HG03354 (cell line): ENCODE data around the gene RARS2.

Source experiments
- ATAC-seq: cut with Tn5 transposase; IDR thresholded peaks from one replicate; pipeline ENCODE4 v1.9.1; 2021; ENCODE audit warnings: mild to moderate bottlenecking; ENCODE audit not compliant: unreplicated experiment, poor library complexity, severe bottlenecking

The RARS2 gene

DNA sequence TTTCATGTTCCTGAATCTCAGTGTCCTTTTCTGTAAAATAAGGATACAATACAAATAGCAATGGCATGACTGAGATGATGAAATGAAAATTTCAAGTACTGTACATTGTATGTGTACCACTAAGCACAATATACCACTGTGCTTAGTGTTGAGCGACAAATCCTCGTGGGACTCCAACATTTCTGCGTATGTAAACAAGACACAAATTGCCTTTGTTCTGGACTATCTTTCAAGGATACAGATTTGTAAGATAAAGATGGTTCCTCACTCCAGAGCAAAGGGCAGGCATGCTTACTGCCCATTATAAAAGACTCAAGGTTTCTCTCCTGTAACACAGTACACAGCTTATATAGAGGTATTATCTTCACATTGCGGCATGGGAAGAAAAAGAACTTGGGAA is 6.0 kb downstream of the RARS2 start:
- no peak for ATAC-seq

DNA sequence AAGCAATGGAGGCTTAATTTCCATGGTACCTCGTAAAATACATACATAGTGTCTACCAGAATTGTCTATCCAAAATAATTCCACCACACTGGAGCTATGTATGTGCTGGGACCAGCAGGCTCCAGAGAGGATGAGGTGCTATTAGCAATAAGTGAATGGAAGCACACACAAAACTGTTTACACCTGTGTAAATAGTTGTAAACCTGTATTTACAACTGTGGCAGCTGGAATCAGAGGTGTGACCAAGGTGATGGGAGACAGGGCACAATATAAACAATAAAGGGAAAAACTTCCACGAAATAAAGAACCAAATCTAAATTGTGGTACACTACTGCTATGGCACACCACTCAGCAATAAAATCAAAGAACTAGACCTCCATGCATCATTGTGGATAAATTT is 14.4 kb downstream of the RARS2 start:
- no peak for ATAC-seq

DNA sequence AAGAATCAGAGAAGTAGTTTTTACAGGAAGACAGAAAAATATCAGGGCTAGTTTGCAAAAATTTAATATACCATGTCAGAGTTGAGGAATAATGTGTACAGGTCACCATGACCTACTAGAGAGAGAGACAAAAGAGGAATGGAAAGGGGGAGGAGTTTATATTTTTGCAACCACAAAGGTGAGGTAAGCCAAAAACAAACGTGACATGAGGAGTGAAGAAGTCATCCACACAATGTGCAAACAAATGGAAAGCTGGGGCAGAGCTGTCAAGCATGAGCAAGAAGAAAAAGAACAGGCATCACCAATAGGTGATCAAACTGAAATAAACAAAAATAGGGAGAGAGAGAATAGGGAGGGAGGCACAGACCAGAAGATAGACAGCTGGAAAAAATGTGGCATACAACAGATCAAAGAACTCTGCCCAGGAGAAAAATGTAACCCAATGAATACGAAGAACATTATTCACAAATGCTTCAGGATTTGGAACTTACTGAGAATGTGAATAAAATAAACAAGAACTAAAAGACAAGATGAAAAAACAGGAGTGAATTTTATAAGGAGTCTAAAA is 15.5 kb downstream of the RARS2 start:
- no peak for ATAC-seq

DNA sequence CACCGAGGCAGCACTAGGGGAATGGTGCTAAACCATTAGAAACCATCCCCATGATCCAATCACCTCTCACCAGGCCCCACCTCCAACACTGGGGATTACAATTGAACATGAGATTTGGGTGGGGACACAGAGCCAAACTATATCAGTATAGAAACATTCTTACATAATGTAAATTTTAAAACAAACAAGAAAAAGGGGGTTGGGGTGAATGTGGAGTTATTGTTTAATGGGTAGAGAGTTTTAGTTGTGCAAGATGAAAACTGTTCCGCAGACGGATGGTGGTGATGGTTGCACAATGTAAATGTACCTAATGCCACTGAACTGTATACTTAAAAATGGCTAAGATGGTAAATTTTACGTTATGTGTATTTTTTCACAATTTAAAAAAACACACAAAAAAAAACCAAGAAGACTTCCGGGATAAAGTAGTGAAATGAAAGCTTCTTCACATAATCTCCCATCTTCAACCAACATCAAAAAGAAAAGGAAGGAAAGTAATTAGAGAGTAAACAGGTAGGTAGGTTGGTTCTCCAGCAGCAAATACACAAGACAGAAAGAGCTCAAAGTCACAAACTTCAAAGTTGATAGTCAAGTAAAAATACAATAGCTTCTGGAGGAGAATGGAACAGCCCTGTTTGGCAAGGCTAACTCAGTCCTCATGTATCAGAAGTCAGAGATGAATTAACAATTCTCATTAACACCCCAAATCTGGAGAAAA is 16.3 kb downstream of the RARS2 start:
- ATAC-seq, result no peak

DNA sequence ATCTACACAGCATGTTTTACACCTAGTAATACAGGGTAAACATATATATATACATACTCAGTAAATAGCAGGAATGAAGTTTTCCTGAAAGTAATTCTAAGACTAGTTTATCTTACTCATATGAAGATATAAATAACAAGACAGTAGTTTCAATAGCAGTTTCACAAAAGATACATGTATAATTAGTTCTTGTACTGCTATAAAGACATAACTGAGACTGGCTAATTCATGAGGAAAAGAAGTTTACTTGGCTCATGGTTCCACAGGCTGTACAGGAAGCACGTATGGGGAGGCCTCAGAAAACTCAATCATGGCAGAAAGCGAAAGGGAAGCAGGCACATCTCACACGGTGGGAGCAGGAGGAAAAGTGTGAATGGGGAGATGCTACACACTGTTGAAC is 16.9 kb downstream of the RARS2 start:
- no peak for ATAC-seq

DNA sequence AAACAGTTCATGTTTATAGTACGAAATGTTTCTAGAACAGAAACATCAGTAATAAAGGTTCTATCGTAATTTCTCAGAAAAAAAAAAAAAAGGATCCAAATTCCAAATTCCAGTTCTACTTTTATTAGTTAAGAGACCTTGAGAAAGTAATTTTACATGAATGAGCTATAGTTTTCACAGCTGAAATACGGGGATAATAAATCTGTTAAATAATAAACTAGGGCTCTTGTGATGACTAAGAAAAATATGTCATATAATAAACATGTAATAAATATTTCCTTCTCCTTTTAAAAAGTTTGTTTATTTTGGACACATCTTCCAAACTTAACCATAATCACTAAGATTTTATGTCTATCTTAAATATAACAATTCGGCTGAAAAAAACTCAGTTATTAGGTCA is 17.8 kb downstream of the RARS2 start:
- no peak for ATAC-seq

DNA sequence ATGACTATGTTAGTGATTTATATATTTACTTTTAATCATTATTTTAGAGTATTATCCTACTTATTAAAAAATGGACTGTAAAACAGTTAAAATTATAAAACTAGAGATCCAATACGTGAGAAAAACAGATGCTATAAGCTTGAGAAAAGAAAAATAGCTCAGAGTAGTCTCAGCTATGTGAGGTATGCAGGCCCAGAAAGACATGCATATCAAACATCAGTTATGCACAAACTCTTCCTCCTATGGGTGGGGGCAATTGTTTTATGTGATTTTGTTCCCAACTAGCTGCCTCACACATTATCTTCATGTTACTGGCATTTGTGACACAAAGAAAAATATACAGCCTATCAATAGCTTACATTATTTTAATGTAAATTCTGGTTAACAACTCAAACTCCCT is 28.8 kb downstream of the RARS2 start:
- ATAC-seq, result no peak

DNA sequence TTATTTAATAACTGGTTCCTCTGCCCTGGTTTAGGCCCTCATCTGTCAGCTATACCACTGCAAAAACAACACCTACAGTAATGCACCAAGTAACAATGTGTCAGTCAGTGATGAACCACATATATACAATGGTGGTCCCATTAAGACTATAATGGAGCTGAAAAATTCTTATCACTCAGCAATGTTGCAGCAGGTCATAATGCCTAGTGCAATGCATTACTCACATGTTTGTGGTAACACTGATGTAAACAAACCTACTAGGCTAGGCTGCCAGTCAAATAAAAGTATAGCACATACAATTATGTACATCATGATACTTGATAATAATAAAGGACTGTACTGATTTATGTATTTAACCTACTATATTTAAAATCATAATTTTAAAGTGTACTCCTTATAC is 31.3 kb downstream of the RARS2 start:
- no peak for ATAC-seq

DNA sequence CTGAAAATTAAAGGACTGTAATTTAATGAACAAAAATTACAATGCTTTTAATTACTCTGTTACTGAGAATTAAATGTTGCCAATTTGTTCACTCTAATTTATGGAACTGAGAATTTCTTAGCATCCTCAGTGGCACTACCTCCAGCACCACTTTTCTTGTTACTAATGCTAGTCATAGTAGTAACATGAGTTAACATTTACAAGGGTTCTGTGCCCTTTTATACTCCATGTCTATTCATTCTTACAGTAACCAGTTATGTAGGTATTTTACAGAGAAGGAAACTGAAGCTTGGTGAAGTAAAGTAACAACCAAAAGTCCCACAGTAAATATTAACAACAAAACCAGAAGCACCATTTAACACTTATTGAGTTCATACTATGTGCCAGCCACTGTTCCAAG is 34.3 kb downstream of the RARS2 start:
- no peak for ATAC-seq

DNA sequence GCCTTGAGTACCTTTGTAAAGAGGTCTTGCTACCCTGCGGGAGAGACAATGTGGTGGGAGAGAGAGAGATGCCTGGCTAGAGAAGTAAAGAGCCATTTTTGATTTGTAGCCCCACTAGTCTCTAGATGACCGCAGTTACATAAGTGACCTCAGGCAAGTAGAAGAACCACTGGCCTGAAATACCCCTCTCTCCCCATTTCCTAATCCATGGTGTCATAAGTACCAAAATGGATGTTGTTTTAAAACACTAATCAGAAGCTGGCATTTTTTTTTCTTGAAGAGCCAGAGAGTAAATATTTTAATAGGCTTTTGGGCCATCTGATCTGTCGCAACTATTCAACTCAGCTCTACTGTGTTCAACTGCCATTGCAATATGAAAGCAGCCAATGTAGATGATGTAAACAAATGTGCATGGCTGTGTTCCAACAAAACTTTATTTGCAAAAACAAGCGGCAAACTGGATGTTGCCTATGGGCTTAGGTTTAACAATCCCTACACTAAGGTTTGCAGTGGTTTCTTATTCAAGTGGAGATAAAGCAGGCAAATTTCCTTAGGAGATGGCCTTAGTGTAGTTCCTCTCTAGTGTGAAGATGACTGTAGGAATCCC is 36.5 kb downstream of the RARS2 start:
- ATAC-seq, result no peak

DNA sequence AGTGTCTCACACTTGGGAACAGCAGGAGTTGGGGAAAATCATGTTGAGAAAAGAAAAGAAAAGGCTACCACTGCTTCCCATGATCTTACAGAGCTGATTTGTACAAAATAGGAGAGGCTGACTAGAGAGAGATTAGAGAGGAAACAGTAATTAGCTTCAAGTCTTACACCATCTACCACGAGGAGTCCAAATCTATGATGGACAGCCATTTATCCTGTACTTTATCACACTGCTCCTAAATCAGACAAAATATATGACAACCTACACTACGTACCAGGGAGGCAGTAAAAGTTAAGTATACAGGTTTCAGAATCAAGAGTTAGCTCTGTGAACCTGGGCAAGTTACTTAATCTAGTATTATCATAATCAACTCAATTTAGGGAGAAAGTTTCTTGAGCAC is 38.0 kb downstream of the RARS2 start:
- ATAC-seq, result no peak

DNA sequence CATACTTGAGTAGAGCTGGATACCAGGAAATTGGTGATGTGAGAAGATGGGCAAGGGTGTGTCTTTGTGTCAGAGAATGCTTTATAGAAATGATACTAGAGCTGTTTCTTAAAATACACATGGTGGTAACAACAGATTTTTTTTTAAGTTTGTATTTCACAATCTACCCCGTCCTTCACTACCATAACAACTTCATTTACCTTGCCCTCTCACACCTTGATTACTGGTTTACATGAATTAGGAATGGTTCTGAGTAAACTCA is 45.4 kb downstream of the RARS2 start:
- no peak for ATAC-seq

DNA sequence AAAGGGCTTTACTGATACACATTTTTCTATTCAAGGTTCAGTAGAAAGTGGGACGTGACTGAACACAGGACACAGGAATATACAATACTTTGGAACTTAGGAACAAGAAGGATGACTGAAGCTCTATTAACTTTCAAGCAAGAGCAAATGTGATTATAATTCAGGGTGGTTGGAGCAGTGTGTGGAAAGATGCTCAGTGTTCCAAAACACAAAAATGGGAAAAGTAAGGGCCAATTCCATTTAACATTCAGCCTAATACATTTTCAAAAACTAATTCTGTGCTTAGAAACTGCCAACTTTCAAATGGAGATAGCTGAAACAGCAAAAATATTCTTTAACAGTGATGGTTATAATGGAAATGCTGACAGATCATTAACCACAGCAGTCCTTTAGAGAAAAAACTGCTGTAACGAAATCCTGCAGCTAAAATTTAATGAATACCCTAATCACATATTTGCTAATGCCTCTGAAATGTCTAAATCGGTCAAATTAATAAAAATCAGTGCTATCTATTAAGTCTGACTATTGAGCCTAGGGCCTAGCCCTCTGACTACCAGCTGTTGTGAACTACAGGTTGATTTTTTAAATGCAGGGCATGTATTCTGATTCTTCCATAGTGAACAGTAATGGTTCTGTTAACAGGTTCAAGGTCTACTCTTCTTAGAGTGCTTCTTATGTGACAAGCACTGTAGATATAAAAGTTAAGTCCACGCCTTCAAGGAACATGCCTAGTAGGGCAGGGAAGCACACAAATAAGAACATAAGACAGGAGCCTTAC is 45.9 kb downstream of the RARS2 start:
- no peak for ATAC-seq

DNA sequence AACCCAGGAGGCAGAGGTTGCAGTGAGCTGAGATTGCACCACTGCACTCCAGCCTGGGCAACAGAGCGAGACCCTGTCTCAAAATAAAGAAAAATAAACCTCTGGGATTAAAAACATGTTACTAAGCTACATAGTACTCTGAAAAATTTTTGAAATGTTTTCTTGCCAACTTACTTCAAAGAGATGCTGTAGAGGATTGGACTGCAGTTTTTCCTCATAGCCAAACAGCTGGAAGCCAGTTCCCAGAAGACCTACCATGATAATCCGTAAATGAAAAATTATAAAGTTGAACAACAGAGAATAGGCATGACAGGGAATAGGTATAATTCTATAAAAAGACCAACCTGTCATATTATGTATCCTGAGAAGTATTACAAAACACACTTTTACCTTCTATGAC is 48.0 kb downstream of the RARS2 start:
- no peak for ATAC-seq

DNA sequence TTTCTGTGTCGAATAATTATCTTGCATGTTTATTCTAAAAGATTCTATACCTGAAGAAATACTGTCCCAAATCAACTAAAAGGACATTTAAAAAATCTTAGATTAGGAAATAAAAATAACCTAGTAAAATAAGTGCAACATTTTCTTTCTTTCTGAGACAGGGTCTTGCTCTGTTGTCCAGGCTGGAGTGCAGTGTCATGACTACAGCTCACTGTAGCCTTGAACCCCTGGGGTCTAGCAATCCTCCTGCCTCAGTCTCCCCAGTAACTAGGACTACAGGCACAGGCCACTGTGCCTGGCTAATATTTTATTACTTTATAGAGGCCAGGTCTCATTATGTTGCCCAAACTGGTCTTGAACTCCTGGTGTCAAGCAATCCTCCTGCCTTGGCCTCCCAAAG is 48.7 kb downstream of the RARS2 start:
- ATAC-seq, result no peak

DNA sequence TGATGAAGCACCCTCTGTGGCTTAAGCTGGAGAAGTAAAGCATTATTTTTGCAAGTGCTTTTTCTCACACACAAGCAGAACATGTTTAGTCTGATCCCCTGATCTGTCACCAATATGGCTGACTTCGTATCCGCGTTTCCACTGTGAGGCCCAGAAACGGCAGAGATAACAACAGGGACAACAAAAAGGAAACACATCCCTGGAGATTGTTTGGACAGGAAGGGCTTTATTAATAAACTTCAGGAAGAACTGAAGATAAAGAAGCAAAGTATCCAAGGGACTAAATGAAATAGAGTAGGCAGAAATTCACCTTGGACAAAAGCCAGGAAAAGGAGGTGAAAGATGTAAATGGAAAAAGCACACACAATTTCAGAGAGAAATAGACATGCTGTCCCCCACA is 49.2 kb downstream of the RARS2 start:
- ATAC-seq, result no peak

DNA sequence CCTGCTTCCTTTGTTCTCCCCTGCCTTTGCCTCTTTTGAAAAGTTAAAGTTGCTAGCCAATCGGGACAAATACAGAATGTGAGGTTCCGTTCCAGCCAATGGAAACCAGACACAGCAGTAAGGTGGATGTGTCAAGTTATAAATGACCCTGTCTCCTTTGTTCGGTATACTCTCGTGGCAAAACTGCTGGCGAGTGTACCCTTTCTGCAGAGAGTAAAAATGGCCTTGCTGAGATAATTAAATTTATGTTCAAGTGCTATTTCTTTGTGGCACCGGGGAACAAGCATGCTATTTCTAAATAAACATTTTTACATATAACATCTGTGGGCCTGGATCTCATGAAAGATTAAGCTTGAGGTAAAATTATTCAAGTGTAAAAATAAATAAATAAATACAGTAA is 50.2 kb downstream of the RARS2 start:
- ATAC-seq, result no peak

DNA sequence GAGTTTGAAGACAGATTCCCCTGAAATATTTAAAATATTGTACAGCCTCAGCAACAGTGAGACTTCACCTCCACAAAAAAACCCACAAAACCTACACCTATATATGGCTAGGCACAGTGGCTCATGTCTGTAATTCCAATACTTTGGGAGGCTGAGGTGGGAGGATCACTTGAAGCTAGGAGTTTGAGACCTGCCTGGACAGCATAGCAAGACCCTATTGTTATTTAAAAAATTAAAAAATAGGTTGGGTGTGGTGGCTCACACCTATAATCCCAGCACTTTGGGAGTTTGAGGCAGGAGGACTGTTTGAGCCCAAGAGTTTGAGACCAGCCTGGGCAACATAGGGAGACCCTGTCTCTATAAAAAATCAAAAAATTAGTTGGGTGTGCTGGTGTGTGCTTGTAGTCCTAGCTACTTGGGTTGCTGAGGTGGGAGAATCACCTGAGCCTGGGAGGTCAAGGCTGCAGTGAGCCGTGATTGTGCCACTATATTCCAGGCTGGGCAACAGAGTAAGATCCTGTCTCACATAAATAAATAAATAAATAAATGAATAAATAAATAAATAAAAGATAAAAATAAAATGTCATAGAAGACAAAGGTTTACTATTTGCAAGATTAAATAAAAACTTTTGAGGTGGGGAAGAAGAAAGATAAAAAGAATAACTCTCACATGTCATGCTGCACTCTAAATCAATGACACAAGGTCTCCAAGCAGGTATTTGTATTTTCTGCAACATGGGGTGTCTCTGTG is 51.1 kb downstream of the RARS2 start:
- ATAC-seq, result no peak

DNA sequence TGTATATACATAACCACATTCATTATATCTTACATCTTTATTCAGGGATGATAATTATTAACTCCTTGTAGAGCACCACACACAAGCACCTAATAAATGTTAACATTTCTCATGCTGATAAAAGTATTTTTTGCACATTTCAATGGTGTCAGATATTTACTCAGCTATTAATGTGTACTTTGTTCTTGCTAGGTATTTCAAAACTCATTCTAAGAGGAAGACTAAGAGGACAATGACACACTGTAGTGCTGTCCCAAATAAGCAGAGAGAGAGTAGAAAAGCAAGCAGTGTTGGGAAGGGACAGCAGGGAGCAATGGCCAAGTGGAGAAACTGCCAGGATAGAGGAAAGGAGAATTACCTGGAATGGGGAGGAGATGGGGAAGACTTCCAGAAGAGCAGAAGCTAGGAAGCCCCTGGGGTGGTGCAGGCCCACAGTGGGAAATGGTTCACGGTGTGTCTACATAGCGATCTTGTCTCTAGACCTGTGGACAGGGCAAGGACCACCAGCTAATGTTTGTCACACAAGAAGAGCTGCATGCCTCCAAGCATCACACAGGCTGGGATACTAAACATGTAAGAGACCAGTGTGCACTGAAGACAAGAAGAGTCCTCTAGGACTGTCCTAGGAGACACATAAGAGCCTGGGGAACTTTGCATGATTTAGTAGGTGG is 55.3 kb downstream of the RARS2 start:
- no peak for ATAC-seq

DNA sequence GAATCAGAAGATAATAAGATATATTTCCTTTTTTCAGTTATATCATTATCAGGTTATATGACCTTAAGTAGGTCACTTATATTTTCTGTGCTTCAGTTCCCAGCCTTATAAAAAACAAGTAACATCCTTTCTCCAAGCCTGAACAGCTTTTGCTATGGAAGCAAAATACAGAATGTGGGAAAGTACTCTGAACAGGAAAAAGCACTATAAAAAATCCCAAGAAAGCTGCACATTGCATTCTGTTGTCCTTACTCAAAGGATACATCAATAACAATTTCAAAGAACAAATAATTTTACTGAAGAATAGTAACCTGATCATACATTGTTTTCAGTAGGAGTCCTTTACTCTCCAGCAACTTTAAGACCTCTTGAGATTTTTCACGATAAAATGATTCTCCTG is 60.6 kb downstream of the RARS2 start:
- no peak for ATAC-seq
